ENCODE measurements around the gene IRF2BP2. TPM values are rescaled to one million over a fixed set of nuclear protein-coding genes. Genes with fewer than 3 reads are reported as not detected.

IRF2BP2 gene
- total and polyA plus RNA-seq, 2 of the 13 experiments (the other 11 are each of a cell fraction or from before 2014, with no cell fraction given), result 140 to 147 TPM

- TF ChIP-seq RAD51 (IDR thresholded peaks at IDR 0.05; ENCODE audit: borderline replicate concordance) (no peak), HMGXB4 (CRISPR knock-in tag; IDR thresholded peaks at IDR 0.05; ENCODE audit: borderline replicate concordance in 1 of 2, low read depth in 1 of 2) (peak in 1 of 2 experiments; percentile 37; a peak in 1 of 4 replicates), FOXA1 (IDR thresholded peaks at IDR 0.05) (no peak), FOXA1 (CRISPR knock-in tag; IDR thresholded peaks at IDR 0.05) (peak; percentile 7; the same call in 1 of the 2 replicates), ZNF615 (CRISPR knock-in tag; IDR thresholded peaks at IDR 0.05; ENCODE audit: borderline replicate concordance) (no peak), PBX2 (CRISPR knock-in tag; IDR thresholded peaks at IDR 0.05) (no peak), NFKB2 (CRISPR knock-in tag; IDR thresholded peaks at IDR 0.05; ENCODE audit: borderline replicate concordance) (no peak), ZNF44 (CRISPR knock-in tag; IDR thresholded peaks at IDR 0.05) (no peak), ATF1 (CRISPR knock-in tag; IDR thresholded peaks at IDR 0.05) (peak; percentile 15; the same call in 1 of the 2 replicates), FOXC1 (CRISPR knock-in tag; IDR thresholded peaks at IDR 0.05; ENCODE audit: borderline replicate concordance) (no peak), SNAPC5 (CRISPR knock-in tag; IDR thresholded peaks at IDR 0.05; ENCODE audit: borderline replicate concordance) (no peak), ZNF709 (CRISPR knock-in tag; IDR thresholded peaks at IDR 0.05) (no peak), RBM22 (optimal IDR thresholded peaks at IDR 0.05; ENCODE audit: low read length) (peak; percentile 96), ZNF512B (CRISPR knock-in tag; IDR thresholded peaks at IDR 0.05; ENCODE audit: borderline replicate concordance) (no peak), SMAD3 (CRISPR knock-in tag; IDR thresholded peaks at IDR 0.05) (0 out of 2 replicates have a peak, but pooled peaks have one; percentile 29), SPEN (CRISPR knock-in tag; IDR thresholded peaks at IDR 0.05; ENCODE audit: low read depth) (no peak)
These were observed 6.5 kb downstream of the IRF2BP2 start (continued) for GRCh38 chr1:234603221-234604204.

Data from HepG2 (cell line).